HT1080 (cell line): Measurements from ENCODE around the gene COA1. TPM values are rescaled to one million over a fixed set of nuclear protein-coding genes. Genes with fewer than 3 reads are reported as not detected.
A peak's percentile ranks its signal among the peaks of the same experiment; 100 is the strongest.
"Not testable (repeated sequence)": the region's sequence is repeated elsewhere in the genome, so short reads cannot be mapped to it uniquely, and the experiment has no call there.

Experiments used
- DNase-seq: peaks from one replicate; pipeline ENCODE4 v3.0.0-alpha.2; 2015; ENCODE audit warnings: low read depth
- total RNA-seq: library from RNA; depleted of rRNA; stranded (reverse); fragments of >200 nt; shearing (Covaris generic); gene quantifications from 2 replicates; pipeline ENCODE4 v1.2.3, GENCODE V29; 2014; rRNA removed

The COA1 gene
- total RNA-seq, 1 experiment from 2014 or later: 102 TPM

DNA sequence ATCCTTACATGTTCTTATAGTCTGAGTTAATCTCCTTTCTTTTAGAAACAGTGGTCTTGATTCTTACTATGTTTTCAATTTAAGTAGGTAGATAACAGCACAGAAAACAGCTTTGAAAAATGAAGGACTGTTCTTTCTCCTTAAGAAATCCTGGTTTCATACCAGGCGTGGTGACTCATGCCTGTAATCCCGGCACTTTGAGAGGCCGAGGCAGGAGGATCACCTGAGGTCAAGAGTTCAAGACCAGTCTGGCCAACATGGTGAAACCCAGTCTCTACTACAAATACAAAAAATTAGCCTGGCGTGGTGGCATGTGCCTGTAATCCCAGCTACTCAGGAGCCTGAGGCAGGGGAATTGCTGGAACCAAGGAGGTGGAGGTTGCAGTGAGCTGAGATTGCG, 132.9 kb downstream of the COA1 start:
- not testable (repeated sequence) for DNase-seq

GRCh38 chr7:43594020-43594419, 135.3 kb downstream of the COA1 start:
- DNase-seq: no peak

GRCh38 chr7:43593010-43593409, 136.3 kb downstream of the COA1 start:
- peak; percentile 20 for DNase-seq

GRCh38 chr7:43592326-43592725, 137.0 kb downstream of the COA1 start:
- DNase-seq: no peak

- DNase-seq: peak; percentile 52
Measured at GRCh38 chr7:43591558-43592180, 137.7 kb downstream of the COA1 start.

DNA sequence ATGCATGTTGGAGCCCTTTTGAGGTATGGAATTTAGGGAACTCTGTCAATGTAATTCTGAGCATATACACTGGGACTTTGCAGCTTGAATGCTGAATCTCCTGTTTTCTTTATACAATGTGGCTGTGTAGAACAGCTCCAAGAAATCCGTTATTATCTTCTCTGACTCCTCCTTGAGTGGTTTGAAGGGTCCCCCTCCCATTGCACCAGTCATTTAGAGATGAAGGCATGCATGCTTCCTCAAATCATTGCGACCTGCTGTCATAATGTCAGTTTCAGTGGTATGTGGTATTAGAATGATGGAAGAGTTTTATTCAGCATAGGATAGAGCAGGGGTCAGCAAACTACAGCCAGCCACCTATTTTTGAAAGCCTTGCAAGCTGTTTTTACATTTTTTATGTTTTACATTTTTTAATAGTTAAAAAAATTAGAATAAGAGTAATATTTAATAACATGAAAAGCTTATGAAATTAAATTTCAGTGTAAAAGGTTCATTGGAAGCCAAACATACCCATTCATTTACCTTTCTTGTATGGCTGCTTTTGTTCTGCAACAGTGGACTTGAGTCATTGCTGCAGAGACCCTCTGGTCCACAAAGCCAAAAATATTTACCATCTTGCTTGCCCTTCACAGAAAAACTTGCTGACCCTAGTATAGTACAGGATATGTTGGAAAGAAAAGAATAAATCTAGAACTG, 138.3 kb downstream of the COA1 start:
- no peak for DNase-seq

- no peak for DNase-seq
Measured at GRCh38 chr7:43589728-43590127, 139.6 kb downstream of the COA1 start.

Other genes with a start within 250 kb of the COA1 start
- gene STK17A, start 146.4 kb downstream of the COA1 start, total RNA-seq: 64.7 and 69.8 TPM in 2 replicates
- gene BLVRA, start 29.2 kb upstream of the COA1 start, total RNA-seq: 22.0 and 22.6 TPM in 2 replicates
- 154 and 174 TPM in 2 replicates for gene MRPS24, start 140.0 kb upstream of the COA1 start, total RNA-seq
- gene URGCP, start 177.1 kb upstream of the COA1 start, total RNA-seq: 18.7 and 20.6 TPM in 2 replicates
- 16.9 and 18.4 TPM in 2 replicates for gene UBE2D4, start 196.9 kb upstream of the COA1 start, total RNA-seq